Measurements from ENCODE around the gene CYP24A1.

The CYP24A1 gene

GRCh38 chr20:54203281-54203680 lies 29.5 kb upstream of the CYP24A1 start:
- Histone ChIP-seq H3K4me1 (ENCODE audit: control insufficient read depth, insufficient read depth, low read length) (no peaks in the 10 kb centered on the region), H3K4me3 (ENCODE audit: insufficient read depth, low read depth, low read length) (no peak overlapping the region), H3K36me3 (ENCODE audit: control insufficient read depth, insufficient read depth, low read length) (no peaks in the 10 kb centered on the region), H3K9me3 (ENCODE audit: control insufficient read depth, low read length) (no peaks in the 10 kb centered on the region), H3K27me3 (ENCODE audit: control insufficient read depth, insufficient read depth, low read length, poor library complexity, severe bottlenecking) (no peaks in the 10 kb centered on the region), H3K27ac (ENCODE audit: insufficient read depth, low read depth, low read length, poor library complexity, severe bottlenecking) (no peak overlapping the region)
- 71 to 74% methylated on average over 4 to 5 of the region's 5 CpGs for WGBS, 2 experiments

GRCh38 chr20:54201268-54201846 lies 27.6 kb upstream of the CYP24A1 start:
- Histone ChIP-seq H3K4me3 (ENCODE audit: insufficient read depth, low read depth, low read length) (no peak overlapping the region), H3K4me1 (ENCODE audit: control insufficient read depth, insufficient read depth, low read length) (no peaks in the 10 kb centered on the region), H3K27ac (ENCODE audit: insufficient read depth, low read depth, low read length, poor library complexity, severe bottlenecking) (no peak overlapping the region), H3K36me3 (ENCODE audit: control insufficient read depth, insufficient read depth, low read length) (no peaks in the 10 kb centered on the region), H3K9me3 (ENCODE audit: control insufficient read depth, low read length) (no peaks in the 10 kb centered on the region), H3K27me3 (ENCODE audit: control insufficient read depth, insufficient read depth, low read length, poor library complexity, severe bottlenecking) (no peaks in the 10 kb centered on the region)
- WGBS, 2 experiments, result 78 to 82% methylated on average over 4 of the region's 4 CpGs

GRCh38 chr20:54200487-54201267 lies 26.9 kb upstream of the CYP24A1 start:
- Histone ChIP-seq H3K9me3 (ENCODE audit: control insufficient read depth, low read length) (no peaks in the 10 kb centered on the region), H3K27ac (ENCODE audit: insufficient read depth, low read depth, low read length, poor library complexity, severe bottlenecking) (no peak overlapping the region), H3K36me3 (ENCODE audit: control insufficient read depth, insufficient read depth, low read length) (no peaks in the 10 kb centered on the region), H3K4me3 (ENCODE audit: insufficient read depth, low read depth, low read length) (no peak overlapping the region), H3K27me3 (ENCODE audit: control insufficient read depth, insufficient read depth, low read length, poor library complexity, severe bottlenecking) (no peaks in the 10 kb centered on the region), H3K4me1 (ENCODE audit: control insufficient read depth, insufficient read depth, low read length) (no peaks in the 10 kb centered on the region)
- 84% methylated on average over 7 of the region's 7 CpGs for WGBS, 2 experiments

- H3K4me1 ChIP-seq (ENCODE audit: control insufficient read depth, insufficient read depth, low read length), result no peaks in the 10 kb centered on the region
- H3K36me3 ChIP-seq (ENCODE audit: control insufficient read depth, insufficient read depth, low read length), result no peaks in the 10 kb centered on the region
- 21 to 26% methylated on average over 6 of the region's 7 CpGs for WGBS, 2 experiments
- H3K9me3 ChIP-seq (ENCODE audit: control insufficient read depth, low read length), result no peaks in the 10 kb centered on the region
- no peak overlapping the region for H3K27ac ChIP-seq (ENCODE audit: insufficient read depth, low read depth, low read length, poor library complexity, severe bottlenecking)
- no peaks in the 10 kb centered on the region for H3K27me3 ChIP-seq (ENCODE audit: control insufficient read depth, insufficient read depth, low read length, poor library complexity, severe bottlenecking)
- H3K4me3 ChIP-seq (ENCODE audit: insufficient read depth, low read depth, low read length), result no peak overlapping the region
Observed at GRCh38 chr20:54199721-54200176, 26.0 kb upstream of the CYP24A1 start.

- no peaks in the 10 kb centered on the region for H3K27me3 ChIP-seq (ENCODE audit: control insufficient read depth, insufficient read depth, low read length, poor library complexity, severe bottlenecking)
- no peaks in the 10 kb centered on the region for H3K36me3 ChIP-seq (ENCODE audit: control insufficient read depth, insufficient read depth, low read length)
- no peaks in the 10 kb centered on the region for H3K4me1 ChIP-seq (ENCODE audit: control insufficient read depth, insufficient read depth, low read length)
- 86 to 88% methylated on average over 5 to 6 of the region's 6 CpGs for WGBS, 2 experiments
- no peak overlapping the region for H3K4me3 ChIP-seq (ENCODE audit: insufficient read depth, low read depth, low read length)
- no peaks in the 10 kb centered on the region for H3K9me3 ChIP-seq (ENCODE audit: control insufficient read depth, low read length)
- no peak overlapping the region for H3K27ac ChIP-seq (ENCODE audit: insufficient read depth, low read depth, low read length, poor library complexity, severe bottlenecking)
Observed at GRCh38 chr20:54199283-54199682, 25.5 kb upstream of the CYP24A1 start.

GRCh38 chr20:54197621-54198604 lies 24.1 kb upstream of the CYP24A1 start:
- Histone ChIP-seq H3K27ac (ENCODE audit: insufficient read depth, low read depth, low read length, poor library complexity, severe bottlenecking) (no peak overlapping the region), H3K4me1 (ENCODE audit: control insufficient read depth, insufficient read depth, low read length) (no peaks in the 10 kb centered on the region), H3K4me3 (ENCODE audit: insufficient read depth, low read depth, low read length) (no peak overlapping the region), H3K9me3 (ENCODE audit: control insufficient read depth, low read length) (no peaks in the 10 kb centered on the region), H3K36me3 (ENCODE audit: control insufficient read depth, insufficient read depth, low read length) (no peaks in the 10 kb centered on the region), H3K27me3 (ENCODE audit: control insufficient read depth, insufficient read depth, low read length, poor library complexity, severe bottlenecking) (no peaks in the 10 kb centered on the region)
- WGBS, 2 experiments, result 86 to 87% methylated on average over 7 to 10 of the region's 13 CpGs

GRCh38 chr20:54195483-54196472 lies 22.0 kb upstream of the CYP24A1 start:
- H3K36me3 ChIP-seq (ENCODE audit: control insufficient read depth, insufficient read depth, low read length), result no peaks in the 10 kb centered on the region
- H3K9me3 ChIP-seq (ENCODE audit: control insufficient read depth, low read length), result no peaks in the 10 kb centered on the region
- no peaks in the 10 kb centered on the region for H3K4me1 ChIP-seq (ENCODE audit: control insufficient read depth, insufficient read depth, low read length)
- no peak overlapping the region for H3K4me3 ChIP-seq (ENCODE audit: insufficient read depth, low read depth, low read length)
- H3K27me3 ChIP-seq (ENCODE audit: control insufficient read depth, insufficient read depth, low read length, poor library complexity, severe bottlenecking), result no peaks in the 10 kb centered on the region
- WGBS, 2 experiments, result 91 to 93% methylated on average over 13 of the region's 13 CpGs
- no peak overlapping the region for H3K27ac ChIP-seq (ENCODE audit: insufficient read depth, low read depth, low read length, poor library complexity, severe bottlenecking)

GRCh38 chr20:54194724-54195438 lies 21.1 kb upstream of the CYP24A1 start:
- H3K4me1 ChIP-seq (ENCODE audit: control insufficient read depth, insufficient read depth, low read length), result no peaks in the 10 kb centered on the region
- no peak overlapping the region for H3K27ac ChIP-seq (ENCODE audit: insufficient read depth, low read depth, low read length, poor library complexity, severe bottlenecking)
- no peak overlapping the region for H3K4me3 ChIP-seq (ENCODE audit: insufficient read depth, low read depth, low read length)
- H3K9me3 ChIP-seq (ENCODE audit: control insufficient read depth, low read length), result no peaks in the 10 kb centered on the region
- H3K27me3 ChIP-seq (ENCODE audit: control insufficient read depth, insufficient read depth, low read length, poor library complexity, severe bottlenecking), result no peaks in the 10 kb centered on the region
- 84 to 87% methylated on average over 11 of the region's 11 CpGs for WGBS, 2 experiments
- H3K36me3 ChIP-seq (ENCODE audit: control insufficient read depth, insufficient read depth, low read length), result no peaks in the 10 kb centered on the region

GRCh38 chr20:54193817-54194216 lies 20.0 kb upstream of the CYP24A1 start:
- H3K36me3 ChIP-seq (ENCODE audit: control insufficient read depth, insufficient read depth, low read length), result no peaks in the 10 kb centered on the region
- H3K4me3 ChIP-seq (ENCODE audit: insufficient read depth, low read depth, low read length), result no peak overlapping the region
- no peak overlapping the region for H3K27ac ChIP-seq (ENCODE audit: insufficient read depth, low read depth, low read length, poor library complexity, severe bottlenecking)
- H3K27me3 ChIP-seq (ENCODE audit: control insufficient read depth, insufficient read depth, low read length, poor library complexity, severe bottlenecking), result no peaks in the 10 kb centered on the region
- no peaks in the 10 kb centered on the region for H3K4me1 ChIP-seq (ENCODE audit: control insufficient read depth, insufficient read depth, low read length)
- H3K9me3 ChIP-seq (ENCODE audit: control insufficient read depth, low read length), result no peaks in the 10 kb centered on the region
- 84 to 88% methylated on average over 5 of the region's 5 CpGs for WGBS, 2 experiments
